ENCODE data around the gene CCDC167. TPM values are rescaled to one million over a fixed set of nuclear protein-coding genes. Genes with fewer than 3 reads are reported as not detected.

The CCDC167 gene
- total and polyA plus RNA-seq, 2 of the 8 experiments (the other 6 are each of a cell fraction or from before 2014, with no cell fraction given), result 11.0 to 26.5 TPM

DNA sequence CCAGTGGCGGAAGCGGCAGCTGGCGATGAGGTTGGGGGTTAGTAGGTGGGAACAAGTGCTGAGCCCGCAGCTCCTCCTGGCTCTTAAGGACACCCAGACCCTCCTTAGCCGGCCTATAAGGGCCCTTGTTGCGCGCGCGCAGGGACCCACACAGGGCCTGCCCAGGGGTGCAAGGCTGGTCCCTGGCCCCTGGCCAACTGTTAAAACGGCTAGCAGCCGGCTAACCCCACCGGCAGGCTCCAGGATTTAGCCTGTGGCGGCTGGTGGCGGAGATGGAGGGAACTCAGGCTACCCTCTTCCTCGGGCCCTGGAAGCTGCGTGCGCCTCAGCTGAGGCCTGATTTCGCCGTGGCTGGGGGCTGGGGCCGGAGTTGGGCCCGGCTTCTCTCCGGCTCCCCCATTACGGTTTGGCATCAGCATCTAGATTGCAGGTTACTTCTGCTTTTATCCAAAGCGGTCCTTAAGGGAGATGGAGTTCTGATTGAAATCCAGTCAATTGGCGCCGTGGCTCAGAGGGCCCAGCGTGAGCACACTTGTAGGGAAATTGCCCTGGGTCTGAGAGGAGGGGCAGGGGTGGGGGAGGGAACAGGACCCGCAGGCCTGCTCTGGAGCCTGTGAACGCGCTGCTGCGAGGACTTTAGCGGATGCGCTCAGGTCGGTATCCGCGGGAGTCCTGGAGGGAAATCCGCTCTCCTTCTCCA is 36.9 kb upstream of the CCDC167 start:
- peak overlapping the region; percentile 35 to 79 (median 56) for H3K4me3 ChIP-seq (ENCODE audit: extremely low read depth in 1 of 4, insufficient read depth in 2 of 4, low read depth in 3 of 4, low read length in 4 of 4)
- no peak overlapping the region for H3K18ac ChIP-seq (ENCODE audit: extremely low read depth, low read length)
- peak overlapping the region; percentile 83 to 99 for H3K4me2 ChIP-seq (ENCODE audit: insufficient read depth in 1 of 2, low read depth in 2 of 2, low read length in 2 of 2)
- H3K27ac ChIP-seq (ENCODE audit: low read depth, low read length), result no peak overlapping the region
- H2BK15ac ChIP-seq (ENCODE audit: low read length), result peak overlapping the region; percentile 25; the same call in 1 of the 2 replicates
- 4% methylated on average over 33 of the region's 37 CpGs; no CpG with 5 or more reads in 1 of the 2 experiments for WGBS, 2 experiments (ENCODE audit: extremely low coverage in 1 of 2, insufficient coverage in 1 of 2, insufficient read length in 1 of 2, insufficient replicate concordance in 2 of 2, low coverage in 1 of 2, low lambda C conversion rate in 2 of 2, missing lambda C conversion rate in 1 of 2)
- no peak overlapping the region for H4K91ac ChIP-seq (replicated peaks; ENCODE audit: insufficient read length, low read length)
- no peak overlapping the region for H4K5ac ChIP-seq (ENCODE audit: insufficient read length, low read depth, low read length)
- peaks cover 23 to 63% (median 42%) of the 10 kb centered on the region in 4 experiments for H3K27me3 ChIP-seq (replicated peaks in 1 of 4; ENCODE audit: control insufficient read depth in 3 of 4, extremely low read depth in 1 of 4, insufficient read depth in 3 of 4, low read length in 3 of 4)
- no peak for FAIRE-seq
- H2BK12ac ChIP-seq (ENCODE audit: low read depth, low read length), result 0 out of 2 replicates have a peak overlapping the region, but pooled peaks have one; percentile 75
- no peak overlapping the region for H2BK120ac ChIP-seq (replicated peaks; ENCODE audit: low read depth, low read length)
- H4K20me1 ChIP-seq (replicated peaks in 1 of 2; ENCODE audit: control insufficient read depth in 1 of 2, insufficient read depth in 2 of 2, low read length in 2 of 2), result no peaks in the 10 kb centered on the region
- no peak overlapping the region for H2BK5ac ChIP-seq (ENCODE audit: low read depth, low read length)
- no peak overlapping the region for H3K4ac ChIP-seq (replicated peaks; ENCODE audit: insufficient read length, low read depth, low read length)
- peak overlapping the region; percentile 17; the same call in 1 of the 2 replicates for H2AFZ ChIP-seq (ENCODE audit: low read length)
- H4K8ac ChIP-seq (ENCODE audit: extremely low read depth, insufficient read depth, low read length), result no peak overlapping the region
- H3K4me1 ChIP-seq (replicated peaks in 1 of 4; ENCODE audit: control insufficient read depth in 3 of 4, insufficient read depth in 4 of 4, low read length in 3 of 4), result peaks cover 0 to 16% (median 7%) of the 10 kb centered on the region in 4 experiments; a peak in 5 of 7 replicates
- H3K36me3 ChIP-seq (ENCODE audit: control insufficient read depth in 2 of 4, insufficient read depth in 4 of 4, low read length in 3 of 4), result no peaks in the 10 kb centered on the region
- H2AK5ac ChIP-seq (ENCODE audit: low read depth, low read length), result no peak overlapping the region
- no peak overlapping the region for H3K23ac ChIP-seq (ENCODE audit: insufficient read length)
- H3K79me2 ChIP-seq (ENCODE audit: control insufficient read depth in 1 of 2, insufficient read depth in 2 of 2, low read length in 2 of 2), result no peaks in the 10 kb centered on the region
- no peak overlapping the region for H3K14ac ChIP-seq (ENCODE audit: insufficient read length)
- no peaks in the 10 kb centered on the region for H3K9me3 ChIP-seq (ENCODE audit: insufficient read depth in 2 of 2, low read depth in 1 of 2, low read length in 1 of 2)
- no peak overlapping the region for H3K56ac ChIP-seq (replicated peaks; ENCODE audit: insufficient read length, low read depth, low read length)
- H3K23me2 ChIP-seq (ENCODE audit: low read depth, low read length), result peaks cover 12% of the 10 kb centered on the region; the same call in 1 of the 2 replicates
- no peak for DNase-seq (ENCODE audit: low read depth in 1 of 2, low spot score in 2 of 2)
- H2BK20ac ChIP-seq (ENCODE audit: low read length), result no peak overlapping the region
- H3K79me1 ChIP-seq (ENCODE audit: low read depth, low read length), result no peaks in the 10 kb centered on the region
- TF ChIP-seq SUZ12 (IDR thresholded peaks at IDR 0.05; ENCODE audit: low read length) (peak; percentile 61), JUN (IDR thresholded peaks at IDR 0.05; ENCODE audit: low read depth, low read length) (no peak), GABPA (IDR thresholded peaks at IDR 0.05; ENCODE audit: borderline replicate concordance, insufficient read depth, low read length) (0 out of 2 replicates have a peak, but pooled peaks have one; percentile 39), KDM4A (IDR thresholded peaks at IDR 0.05; ENCODE audit: low read depth, low read length, severe bottlenecking) (peak; percentile 54), EZH2 (IDR thresholded peaks at IDR 0.05; ENCODE audit: low read depth, low read length, severe bottlenecking) (peak; percentile 74), HDAC2 (IDR thresholded peaks at IDR 0.05; ENCODE audit: borderline replicate concordance in 1 of 2, low read depth in 2 of 2, low read length in 2 of 2) (no peak), CTBP2 (IDR thresholded peaks at IDR 0.05; ENCODE audit: borderline replicate concordance, insufficient read depth, insufficient read length, low read length) (peak; percentile 17)
- TF ChIP-seq, protein P1, sequence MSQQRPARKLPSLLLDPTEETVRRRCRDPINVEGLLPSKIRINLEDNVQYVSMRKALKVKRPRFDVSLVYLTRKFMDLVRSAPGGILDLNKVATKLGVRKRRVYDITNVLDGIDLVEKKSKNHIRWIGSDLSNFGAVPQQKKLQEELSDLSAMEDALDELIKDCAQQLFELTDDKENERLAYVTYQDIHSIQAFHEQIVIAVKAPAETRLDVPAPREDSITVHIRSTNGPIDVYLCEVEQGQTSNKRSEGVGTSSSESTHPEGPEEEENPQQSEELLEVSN (IDR thresholded peaks at IDR 0.05), result peak; percentile 52; the same call in 1 of the 2 replicates
- ChIA-PET POLR2A (ENCODE audit: partially characterized antibody) (interaction anchor here (1.0 to 2.2 kb wide), 6 partner anchors 18 to 282 kb away, joined by 3 to 6 read pairs (median 4); no protein-coding TSS in a partner anchor), CTCF (ENCODE audit: partially characterized antibody) (interaction anchor here (0.6 to 13.8 kb wide), 26 partner anchors 10 to 172 kb away, joined by 3 to 308 read pairs (median 6); partner anchors contain the start of gene CCDC167)
- H3K9ac ChIP-seq (replicated peaks in 1 of 4; ENCODE audit: extremely low read depth in 1 of 4, low read depth in 3 of 4, low read length in 3 of 4), result no peak overlapping the region
